Fibroblast of lung (primary cell): ENCODE data around the gene ATOH8.

Experiments
- EZH2 ChIP-seq: IDR thresholded peaks from 2 replicates; pipeline ENCODE4 v1.5.1; 2012; ENCODE audit warnings: low read length, control low read depth, mild to moderate bottlenecking; ENCODE audit errors: missing control alignments
- TF ChIP-seq, protein P1 (sequence below), 2 donors: IDR thresholded peaks in 1 of 2; conservative IDR thresholded peaks in 1 of 2; 1 replicate in 1 of 2; 2 replicates in 1 of 2; pipeline ENCODE4 v1.5.1; 2011 to 2012; ENCODE audit warnings: low read length in 2 of 2, control low read depth in 1 of 2, inconsistent platforms in 1 of 2, low read depth in 1 of 2, mild to moderate bottlenecking in 1 of 2

DNA sequence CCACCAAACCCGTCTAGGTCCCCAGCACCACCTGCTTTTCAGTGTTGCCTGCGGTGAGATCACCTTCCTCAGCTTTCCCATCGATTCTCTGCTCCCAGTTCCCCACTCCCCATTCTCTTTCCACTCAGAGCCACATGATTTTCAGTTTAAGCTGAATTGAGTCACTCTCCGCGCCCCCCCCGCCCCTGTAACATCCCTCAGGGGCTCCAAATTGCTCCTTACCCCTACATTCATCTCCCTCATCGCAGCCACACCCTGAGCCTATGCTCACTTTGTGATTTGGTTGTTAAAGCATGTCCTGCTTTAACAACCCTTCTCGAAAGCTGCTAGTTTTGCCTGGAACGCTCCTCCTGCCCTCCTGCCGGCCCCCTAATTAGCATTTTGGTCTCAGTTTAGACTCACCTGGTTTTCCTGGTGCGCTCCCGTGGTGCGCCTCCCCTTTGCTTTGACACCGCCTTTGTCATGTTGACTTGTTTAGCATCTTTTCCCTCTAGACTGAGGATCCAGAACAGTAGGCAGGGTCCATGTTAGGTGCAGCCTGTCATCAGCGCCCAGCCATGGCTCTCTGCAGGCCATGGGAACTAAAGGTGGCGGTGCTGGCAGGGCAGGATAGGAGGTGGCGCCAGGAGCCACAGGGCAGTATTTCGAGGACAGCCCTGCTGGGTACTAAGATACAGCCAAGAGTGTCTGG lies 74.2 kb downstream of the ATOH8 start:
- TF ChIP-seq, protein P1, sequence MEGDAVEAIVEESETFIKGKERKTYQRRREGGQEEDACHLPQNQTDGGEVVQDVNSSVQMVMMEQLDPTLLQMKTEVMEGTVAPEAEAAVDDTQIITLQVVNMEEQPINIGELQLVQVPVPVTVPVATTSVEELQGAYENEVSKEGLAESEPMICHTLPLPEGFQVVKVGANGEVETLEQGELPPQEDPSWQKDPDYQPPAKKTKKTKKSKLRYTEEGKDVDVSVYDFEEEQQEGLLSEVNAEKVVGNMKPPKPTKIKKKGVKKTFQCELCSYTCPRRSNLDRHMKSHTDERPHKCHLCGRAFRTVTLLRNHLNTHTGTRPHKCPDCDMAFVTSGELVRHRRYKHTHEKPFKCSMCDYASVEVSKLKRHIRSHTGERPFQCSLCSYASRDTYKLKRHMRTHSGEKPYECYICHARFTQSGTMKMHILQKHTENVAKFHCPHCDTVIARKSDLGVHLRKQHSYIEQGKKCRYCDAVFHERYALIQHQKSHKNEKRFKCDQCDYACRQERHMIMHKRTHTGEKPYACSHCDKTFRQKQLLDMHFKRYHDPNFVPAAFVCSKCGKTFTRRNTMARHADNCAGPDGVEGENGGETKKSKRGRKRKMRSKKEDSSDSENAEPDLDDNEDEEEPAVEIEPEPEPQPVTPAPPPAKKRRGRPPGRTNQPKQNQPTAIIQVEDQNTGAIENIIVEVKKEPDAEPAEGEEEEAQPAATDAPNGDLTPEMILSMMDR (conservative IDR thresholded peaks at IDR 0.05 in 1 of 2, IDR thresholded peaks at IDR 0.05 in 1 of 2; ENCODE audit: low read depth in 1 of 2, low read length in 2 of 2), result no peak
- TF ChIP-seq EZH2, result no peak
